HFFc6 (cell line): ENCODE measurements around the gene OGG1. TPM values are rescaled to one million over a fixed set of nuclear protein-coding genes. Genes with fewer than 3 reads are reported as not detected.

Experiments used
- DNase-seq: peaks from one replicate; pipeline ENCODE4 v3.0.0-alpha.2; 2018
- H3K27ac Mint-ChIP-seq: 2 replicates; pipeline ENCODE4 v1.8.0; 2020; ENCODE audit warnings: mild to moderate bottlenecking, mixed read lengths
- H3K27me3 Mint-ChIP-seq: 2 replicates; pipeline ENCODE4 v1.8.0; 2021; ENCODE audit warnings: mild to moderate bottlenecking, moderate library complexity, mixed read lengths; ENCODE audit not compliant: insufficient read depth
- H3K36me3 Mint-ChIP-seq: 2 replicates; pipeline ENCODE4 v1.8.0; 2021; ENCODE audit warnings: low read depth, mixed read lengths
- H3K4me1 Mint-ChIP-seq: 2 replicates; pipeline ENCODE4 v1.8.0; 2020; ENCODE audit warnings: low read depth, mixed read lengths
- H3K4me3 Mint-ChIP-seq: 2 replicates; pipeline ENCODE4 v1.8.0; 2020; ENCODE audit warnings: mild to moderate bottlenecking, moderate library complexity, mixed read lengths
- H3K9me3 Mint-ChIP-seq: 2 replicates; pipeline ENCODE4 v1.8.0; 2020; ENCODE audit warnings: mild to moderate bottlenecking, mixed read lengths
- CTCF ChIP-seq: fragments of 200-600 bp; sonication (generic); IDR thresholded peaks from 2 replicates; pipeline ENCODE4 v1.5.0; 2021; ENCODE audit warnings: antibody characterized with exemption, mild to moderate bottlenecking
- total RNA-seq, 6 experiments: library from RNA; stranded (reverse); fragmentation: NEBNext Ultra II Directional; extraction: Animal tissue kit (Norgen Biotek cat#: 25700); gene quantifications; 2 replicates in 1 of 6; 3 replicates in 5 of 6; pipeline ENCODE4 v1.2.3, GENCODE V29; 2021

Gene OGG1
- total RNA-seq, 6 experiments from 2014 or later: 17.7 to 26.2 (median 23.7) TPM

- no peaks in the 10 kb centered on the region for H3K9me3 Mint-ChIP-seq
- peaks cover 5% of the 10 kb centered on the region; the same call in 1 of the 2 replicates for H3K36me3 Mint-ChIP-seq
- H3K27ac Mint-ChIP-seq: no peak within 1 kb of the TSS
- TF ChIP-seq CTCF: no peak
- H3K4me3 Mint-ChIP-seq: no peak within 1 kb of the TSS
- H3K4me1 Mint-ChIP-seq: no peaks in the 10 kb centered on the region
- no peak for DNase-seq
- peaks cover 15% of the 10 kb centered on the region for H3K27me3 Mint-ChIP-seq
Measured at GRCh38 chr3:9703736-9704346, 45.9 kb upstream of the OGG1 start, which contains the start of gene CPNE9. CPNE9 (plus strand) TSS chr3:9703833; CDS start chr3:9703997, 164 bp downstream.

- H3K4me1 Mint-ChIP-seq: no peaks in the 10 kb centered on the region
- H3K27ac Mint-ChIP-seq: no peak overlapping the region
- no peaks in the 10 kb centered on the region for H3K9me3 Mint-ChIP-seq
- H3K27me3 Mint-ChIP-seq: peaks cover 15% of the 10 kb centered on the region
- H3K36me3 Mint-ChIP-seq: peaks cover 5% of the 10 kb centered on the region; the same call in 1 of the 2 replicates
- TF ChIP-seq CTCF: no peak
- DNase-seq: no peak
- no peak overlapping the region; the same call in 1 of the 2 replicates for H3K4me3 Mint-ChIP-seq
Measured at GRCh38 chr3:9704347-9705322, 45.1 kb upstream of the OGG1 start.

- Mint-ChIP-seq H3K4me1 (no peaks in the 10 kb centered on the region), H3K27me3 (peaks cover 35% of the 10 kb centered on the region), H3K36me3 (no peaks in the 10 kb centered on the region), H3K4me3 (no peak overlapping the region), H3K27ac (no peak overlapping the region), H3K9me3 (no peaks in the 10 kb centered on the region)
- DNase-seq: no peak
- no peak for TF ChIP-seq CTCF
Measured at GRCh38 chr3:9710174-9710739, 39.5 kb upstream of the OGG1 start.

- TF ChIP-seq CTCF: no peak
- H3K27me3 Mint-ChIP-seq: peaks cover 29% of the 10 kb centered on the region
- peaks cover 6% of the 10 kb centered on the region; the same call in 1 of the 2 replicates for H3K4me1 Mint-ChIP-seq
- H3K36me3 Mint-ChIP-seq: no peaks in the 10 kb centered on the region
- no peak overlapping the region for H3K27ac Mint-ChIP-seq
- no peak for DNase-seq
- H3K9me3 Mint-ChIP-seq: no peaks in the 10 kb centered on the region
- H3K4me3 Mint-ChIP-seq: no peak overlapping the region
Measured at GRCh38 chr3:9712415-9712814, 37.3 kb upstream of the OGG1 start.

GRCh38 chr3:9713142-9713541 lies 36.6 kb upstream of the OGG1 start:
- Mint-ChIP-seq H3K27ac (no peak overlapping the region), H3K4me1 (peaks cover 6% of the 10 kb centered on the region; the same call in 1 of the 2 replicates), H3K36me3 (no peaks in the 10 kb centered on the region), H3K4me3 (no peak overlapping the region), H3K27me3 (peaks cover 30% of the 10 kb centered on the region), H3K9me3 (no peaks in the 10 kb centered on the region)
- no peak for DNase-seq
- no peak for TF ChIP-seq CTCF
